ENCODE data around the gene IL17D.

IL17D gene

GRCh38 chr13:20686167-20686566, 17.3 kb upstream of the IL17D start:
- no peak overlapping the region for H3K27ac ChIP-seq (ENCODE audit: low read length)
- TF ChIP-seq CTCF (IDR thresholded peaks at IDR 0.05; ENCODE audit: borderline replicate concordance, extremely low read depth, low read length, poor library complexity, severe bottlenecking) (no peak), EZH2 (IDR thresholded peaks at IDR 0.05; ENCODE audit: borderline replicate concordance, low read depth, low read length, severe bottlenecking) (no peak)
- ATAC-seq (ENCODE audit: insufficient read depth, low read depth) = no peak
- no peak overlapping the region for H3K4me3 ChIP-seq (ENCODE audit: low read depth in 1 of 2, low read length in 2 of 2)
- no peaks in the 10 kb centered on the region for H4K20me1 ChIP-seq (ENCODE audit: insufficient read depth, low read length)
- no peak overlapping the region for H3K4me2 ChIP-seq (ENCODE audit: insufficient read depth, low read length)
- H3K36me3 ChIP-seq (ENCODE audit: insufficient read depth, low read length) = no peaks in the 10 kb centered on the region
- H3K4me1 ChIP-seq (ENCODE audit: insufficient read depth, low read length) = no peaks in the 10 kb centered on the region
- H3K9ac ChIP-seq (ENCODE audit: low read depth, low read length) = no peak overlapping the region
- no peaks in the 10 kb centered on the region for H3K27me3 ChIP-seq (ENCODE audit: insufficient read depth, low read length, poor library complexity)
- H2AFZ ChIP-seq (ENCODE audit: low read depth, low read length) = no peak overlapping the region
- no peaks in the 10 kb centered on the region for H3K79me2 ChIP-seq (ENCODE audit: insufficient read depth, low read length)
- DNase-seq = no peak
- H3K9me3 ChIP-seq (ENCODE audit: insufficient read depth, low read length, severe bottlenecking) = no peaks in the 10 kb centered on the region

GRCh38 chr13:20686863-20687579, 16.5 kb upstream of the IL17D start:
- ATAC-seq (ENCODE audit: insufficient read depth, low read depth) (no peak), DNase-seq (no peak)
- Histone ChIP-seq H3K9me3 (ENCODE audit: insufficient read depth, low read length, severe bottlenecking) (no peaks in the 10 kb centered on the region), H3K9ac (ENCODE audit: low read depth, low read length) (no peak overlapping the region), H4K20me1 (ENCODE audit: insufficient read depth, low read length) (no peaks in the 10 kb centered on the region), H3K4me1 (ENCODE audit: insufficient read depth, low read length) (no peaks in the 10 kb centered on the region), H3K27ac (ENCODE audit: low read length) (no peak overlapping the region), H3K27me3 (ENCODE audit: insufficient read depth, low read length, poor library complexity) (no peaks in the 10 kb centered on the region), H3K4me3 (ENCODE audit: low read depth in 1 of 2, low read length in 2 of 2) (no peak overlapping the region), H3K79me2 (ENCODE audit: insufficient read depth, low read length) (no peaks in the 10 kb centered on the region), H3K4me2 (ENCODE audit: insufficient read depth, low read length) (no peak overlapping the region), H2AFZ (ENCODE audit: low read depth, low read length) (no peak overlapping the region), H3K36me3 (ENCODE audit: insufficient read depth, low read length) (no peaks in the 10 kb centered on the region)
- TF ChIP-seq EZH2 (IDR thresholded peaks at IDR 0.05; ENCODE audit: borderline replicate concordance, low read depth, low read length, severe bottlenecking) (no peak), CTCF (IDR thresholded peaks at IDR 0.05; ENCODE audit: borderline replicate concordance, extremely low read depth, low read length, poor library complexity, severe bottlenecking) (no peak)

GRCh38 chr13:20689291-20689690, 14.2 kb upstream of the IL17D start:
- ATAC-seq (ENCODE audit: insufficient read depth, low read depth) (no peak), DNase-seq (no peak)
- no peak for TF ChIP-seq CTCF (IDR thresholded peaks at IDR 0.05; ENCODE audit: borderline replicate concordance, extremely low read depth, low read length, poor library complexity, severe bottlenecking)
- no peak for TF ChIP-seq EZH2 (IDR thresholded peaks at IDR 0.05; ENCODE audit: borderline replicate concordance, low read depth, low read length, severe bottlenecking)
- no peaks in the 10 kb centered on the region for H3K9me3 ChIP-seq (ENCODE audit: insufficient read depth, low read length, severe bottlenecking)
- no peaks in the 10 kb centered on the region for H3K4me1 ChIP-seq (ENCODE audit: insufficient read depth, low read length)
- H4K20me1 ChIP-seq (ENCODE audit: insufficient read depth, low read length) = no peaks in the 10 kb centered on the region
- H3K36me3 ChIP-seq (ENCODE audit: insufficient read depth, low read length) = no peaks in the 10 kb centered on the region
- H3K27ac ChIP-seq (ENCODE audit: low read length) = no peak overlapping the region
- no peak overlapping the region for H2AFZ ChIP-seq (ENCODE audit: low read depth, low read length)
- no peak overlapping the region for H3K4me2 ChIP-seq (ENCODE audit: insufficient read depth, low read length)
- H3K4me3 ChIP-seq (ENCODE audit: low read depth in 1 of 2, low read length in 2 of 2) = no peak overlapping the region
- no peaks in the 10 kb centered on the region for H3K27me3 ChIP-seq (ENCODE audit: insufficient read depth, low read length, poor library complexity)
- H3K79me2 ChIP-seq (ENCODE audit: insufficient read depth, low read length) = no peaks in the 10 kb centered on the region
- H3K9ac ChIP-seq (ENCODE audit: low read depth, low read length) = no peak overlapping the region

Data from DND-41 (cell line).